Ishikawa (cell line): ENCODE results near the gene HYDIN.

ENCODE experiments used
- CEBPB ChIP-seq: IDR thresholded peaks from 2 replicates; pipeline ENCODE4 v1.6.1; 2012
- CREB1 ChIP-seq: IDR thresholded peaks from 2 replicates; pipeline ENCODE4 v1.6.1; 2012; ENCODE audit warnings: low read depth
- EGR1 ChIP-seq: IDR thresholded peaks from 2 replicates; pipeline ENCODE4 v1.6.1; 2012
- EP300 ChIP-seq: IDR thresholded peaks from 2 replicates; pipeline ENCODE4 v1.6.1; 2012; ENCODE audit warnings: borderline replicate concordance
- FOXM1 ChIP-seq: IDR thresholded peaks from 2 replicates; pipeline ENCODE4 v1.6.1; 2012; ENCODE audit warnings: low read depth, borderline replicate concordance
- NFIC ChIP-seq: IDR thresholded peaks from 2 replicates; pipeline ENCODE4 v1.6.1; 2012
- RAD21 ChIP-seq: IDR thresholded peaks from 2 replicates; pipeline ENCODE4 v1.6.1; 2012; ENCODE audit warnings: low read depth
- REST ChIP-seq: IDR thresholded peaks from 2 replicates; pipeline ENCODE4 v1.6.1; 2012; ENCODE audit warnings: low read depth, mild to moderate bottlenecking
- TAF1 ChIP-seq: IDR thresholded peaks from 2 replicates; pipeline ENCODE4 v1.6.1; 2012; ENCODE audit warnings: low read depth, mild to moderate bottlenecking
- TEAD4 ChIP-seq: IDR thresholded peaks from 2 replicates; pipeline ENCODE4 v1.6.1; 2012
- YY1 ChIP-seq: IDR thresholded peaks from 2 replicates; pipeline ENCODE4 v1.6.1; 2012; ENCODE audit warnings: low read depth
- ZBTB7A ChIP-seq: IDR thresholded peaks from 2 replicates; pipeline ENCODE4 v1.6.1; 2012; ENCODE audit warnings: low read depth
- TF ChIP-seq, protein P1 (sequence below): IDR thresholded peaks from 2 replicates; pipeline ENCODE4 v1.6.1; 2012
- TF ChIP-seq, protein P2 (sequence below): IDR thresholded peaks from 2 replicates; pipeline ENCODE4 v1.6.1; 2012

Gene HYDIN

GRCh38 chr16:70765491-70765890 is 465.0 kb downstream of the HYDIN start:
- TF ChIP-seq EP300 = no peak
- TF ChIP-seq, protein P1, sequence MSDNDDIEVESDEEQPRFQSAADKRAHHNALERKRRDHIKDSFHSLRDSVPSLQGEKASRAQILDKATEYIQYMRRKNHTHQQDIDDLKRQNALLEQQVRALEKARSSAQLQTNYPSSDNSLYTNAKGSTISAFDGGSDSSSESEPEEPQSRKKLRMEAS = no peak

DNA sequence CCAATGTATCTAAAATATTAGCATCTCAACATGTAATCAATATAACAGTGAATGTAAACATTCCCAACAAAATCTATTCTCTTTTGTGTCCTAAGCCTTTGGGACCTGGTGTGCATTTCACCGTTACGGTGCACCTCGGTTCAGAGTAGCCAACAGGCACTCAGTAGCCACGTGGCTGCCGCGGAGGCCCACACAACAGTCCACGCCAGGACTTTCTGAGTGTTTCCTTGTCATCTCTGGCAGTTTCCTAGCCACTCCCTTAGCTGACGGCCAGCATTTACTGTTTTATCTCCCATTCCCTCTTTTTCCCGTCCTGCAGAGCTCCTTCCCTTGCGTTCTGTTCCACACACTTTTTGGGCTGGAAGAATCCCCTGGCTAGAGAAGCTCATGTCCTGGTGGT is 465.9 kb downstream of the HYDIN start:
- no peak for TF ChIP-seq CEBPB

- TF ChIP-seq, protein P1 = no peak
- TF ChIP-seq ZBTB7A = no peak
- TF ChIP-seq CREB1 = no peak
- TF ChIP-seq NFIC = no peak
- TF ChIP-seq TEAD4 = no peak
- no peak for TF ChIP-seq EP300
- TF ChIP-seq FOXM1 = no peak
- TF ChIP-seq TAF1 = no peak
- no peak; the same call in 1 of the 2 replicates for TF ChIP-seq RAD21
- TF ChIP-seq YY1 = no peak
- TF ChIP-seq, protein P2, sequence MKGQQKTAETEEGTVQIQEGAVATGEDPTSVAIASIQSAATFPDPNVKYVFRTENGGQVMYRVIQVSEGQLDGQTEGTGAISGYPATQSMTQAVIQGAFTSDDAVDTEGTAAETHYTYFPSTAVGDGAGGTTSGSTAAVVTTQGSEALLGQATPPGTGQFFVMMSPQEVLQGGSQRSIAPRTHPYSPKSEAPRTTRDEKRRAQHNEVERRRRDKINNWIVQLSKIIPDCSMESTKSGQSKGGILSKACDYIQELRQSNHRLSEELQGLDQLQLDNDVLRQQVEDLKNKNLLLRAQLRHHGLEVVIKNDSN = no peak
- TF ChIP-seq EGR1 = no peak
- no peak for TF ChIP-seq CEBPB
These were observed 470.3 kb downstream of the HYDIN start for GRCh38 chr16:70760221-70760620.

GRCh38 chr16:70759666-70760065 is 470.9 kb downstream of the HYDIN start:
- no peak for TF ChIP-seq NFIC
- TF ChIP-seq, protein P2 = peak; percentile 43; the same call in 1 of the 2 replicates

GRCh38 chr16:70758786-70759185 is 471.7 kb downstream of the HYDIN start:
- TF ChIP-seq CEBPB (no peak), REST (no peak), EGR1 (no peak), FOXM1 (no peak), TEAD4 (no peak), YY1 (no peak), CREB1 (no peak)
- TF ChIP-seq, protein P1 = no peak
- TF ChIP-seq, protein P2 = no peak
